ENCODE results near the gene ATP8A2. TPM values are rescaled to one million over a fixed set of nuclear protein-coding genes. Genes with fewer than 3 reads are reported as not detected.

ATP8A2 gene
- total RNA-seq, 1 donor from 2014 or later, result not detected

GRCh38 chr13:25840261-25840660 lies 468.5 kb downstream of the ATP8A2 start:
- no peak for TF ChIP-seq CTCF (IDR thresholded peaks at IDR 0.05; ENCODE audit: insufficient read depth, low read length, severe bottlenecking)
- H3K27me3 ChIP-seq (ENCODE audit: control insufficient read depth, insufficient read depth, low read length), result no peaks in the 10 kb centered on the region
- H3K36me3 ChIP-seq (ENCODE audit: control insufficient read depth, insufficient read depth, low read length), result no peaks in the 10 kb centered on the region
- no peak overlapping the region for H3K4me3 ChIP-seq (ENCODE audit: low read depth, low read length)
- peak; percentile 25 for DNase-seq (ENCODE audit: low read depth)
- FAIRE-seq, result no peak

GRCh38 chr13:25840931-25841330 lies 469.2 kb downstream of the ATP8A2 start:
- DNase-seq (ENCODE audit: low read depth) (no peak), FAIRE-seq (no peak)
- no peaks in the 10 kb centered on the region for H3K36me3 ChIP-seq (ENCODE audit: control insufficient read depth, insufficient read depth, low read length)
- TF ChIP-seq CTCF (IDR thresholded peaks at IDR 0.05; ENCODE audit: insufficient read depth, low read length, severe bottlenecking), result no peak
- H3K4me3 ChIP-seq (ENCODE audit: low read depth, low read length), result no peak overlapping the region
- H3K27me3 ChIP-seq (ENCODE audit: control insufficient read depth, insufficient read depth, low read length), result no peaks in the 10 kb centered on the region

- no peak for DNase-seq (ENCODE audit: low read depth)
- no peak for FAIRE-seq
- Histone ChIP-seq H3K4me3 (ENCODE audit: low read depth, low read length) (no peak overlapping the region), H3K36me3 (ENCODE audit: control insufficient read depth, insufficient read depth, low read length) (no peaks in the 10 kb centered on the region), H3K27me3 (ENCODE audit: control insufficient read depth, insufficient read depth, low read length) (no peaks in the 10 kb centered on the region)
- TF ChIP-seq CTCF (IDR thresholded peaks at IDR 0.05; ENCODE audit: insufficient read depth, low read length, severe bottlenecking), result no peak
Measured at GRCh38 chr13:25843692-25844091, 471.9 kb downstream of the ATP8A2 start.

- Histone ChIP-seq H3K4me3 (ENCODE audit: low read depth, low read length) (no peak overlapping the region), H3K36me3 (ENCODE audit: control insufficient read depth, insufficient read depth, low read length) (no peaks in the 10 kb centered on the region), H3K27me3 (ENCODE audit: control insufficient read depth, insufficient read depth, low read length) (no peaks in the 10 kb centered on the region)
- no peak for DNase-seq (ENCODE audit: low read depth)
- no peak for TF ChIP-seq CTCF (IDR thresholded peaks at IDR 0.05; ENCODE audit: insufficient read depth, low read length, severe bottlenecking)
- FAIRE-seq, result no peak
Measured at GRCh38 chr13:25844559-25845434, 473.0 kb downstream of the ATP8A2 start.

- TF ChIP-seq CTCF (IDR thresholded peaks at IDR 0.05; ENCODE audit: insufficient read depth, low read length, severe bottlenecking), result no peak
- Histone ChIP-seq H3K36me3 (ENCODE audit: control insufficient read depth, insufficient read depth, low read length) (no peaks in the 10 kb centered on the region), H3K4me3 (ENCODE audit: low read depth, low read length) (no peak overlapping the region), H3K27me3 (ENCODE audit: control insufficient read depth, insufficient read depth, low read length) (no peaks in the 10 kb centered on the region)
- FAIRE-seq, result no peak
- DNase-seq (ENCODE audit: low read depth), result peak; percentile 64
Measured at GRCh38 chr13:25846222-25846984, 474.6 kb downstream of the ATP8A2 start.
